Kasumi-1 (cell line): ENCODE measurements around the gene ANKMY2.
A peak's percentile ranks its signal among the peaks of the same experiment; 100 is the strongest.
"Not testable (repeated sequence)": the region's sequence is repeated elsewhere in the genome, so short reads cannot be mapped to it uniquely, and the experiment has no call there.

Experiments
- DNase-seq, 2 experiments: peaks; one replicate each; lab custom pipeline; 2025; lab: John Stamatoyannopoulos, UW

Gene ANKMY2

GRCh38 chr7:16659854-16660497, 14.4 kb upstream of the ANKMY2 start:
- not testable (repeated sequence) for DNase-seq

GRCh38 chr7:16657656-16658279, 12.2 kb upstream of the ANKMY2 start:
- DNase-seq: no peak

GRCh38 chr7:16656141-16656540, 10.6 kb upstream of the ANKMY2 start:
- DNase-seq: no peak

GRCh38 chr7:16655394-16655793, 9.8 kb upstream of the ANKMY2 start:
- no peak for DNase-seq

- no peak for DNase-seq
These were observed 7.3 kb upstream of the ANKMY2 start for GRCh38 chr7:16652888-16653287.

GRCh38 chr7:16652240-16652583, 6.7 kb upstream of the ANKMY2 start:
- DNase-seq: no peak

- DNase-seq: no peak
These were observed 6.1 kb upstream of the ANKMY2 start for GRCh38 chr7:16651396-16652239.

- no peak for DNase-seq
These were observed 4.7 kb upstream of the ANKMY2 start for GRCh38 chr7:16650266-16650665.

GRCh38 chr7:16649196-16649595, 3.6 kb upstream of the ANKMY2 start:
- DNase-seq: no peak

GRCh38 chr7:16648551-16648950, 3.0 kb upstream of the ANKMY2 start:
- DNase-seq: no peak

GRCh38 chr7:16647435-16647960, 1.9 kb upstream of the ANKMY2 start:
- DNase-seq: no peak

GRCh38 chr7:16646472-16647072, 1.0 kb upstream of the ANKMY2 start:
- DNase-seq: peak; percentile 6 to 25

GRCh38 chr7:16644636-16645592, 640 bp downstream of the ANKMY2 start:
- DNase-seq: peak; percentile 14 to 28

GRCh38 chr7:16644157-16644556, 1.4 kb downstream of the ANKMY2 start:
- DNase-seq: no peak

GRCh38 chr7:16638282-16639280, 7.0 kb downstream of the ANKMY2 start:
- DNase-seq: no peak

GRCh38 chr7:16637379-16637778, 8.2 kb downstream of the ANKMY2 start:
- no peak for DNase-seq

GRCh38 chr7:16636555-16637101, 8.9 kb downstream of the ANKMY2 start:
- DNase-seq: no peak

- DNase-seq: no peak
These were observed 11.2 kb downstream of the ANKMY2 start for GRCh38 chr7:16634271-16634738.

GRCh38 chr7:16630654-16631053, 14.9 kb downstream of the ANKMY2 start:
- DNase-seq: no peak

- no peak for DNase-seq
These were observed 18.3 kb downstream of the ANKMY2 start for GRCh38 chr7:16627236-16627635.
